HCT116 (cell line): ENCODE results near the gene OLFML1.

Source experiments
- CTCF ChIP-seq, 3 experiments: fragments of 200-600 bp in 1 of 3; sonication (generic) in 1 of 3; IDR thresholded peaks in 2 of 3; conservative IDR thresholded peaks in 1 of 3; 2 replicates each; pipeline ENCODE4 v1.5.1; 2012 to 2017; ENCODE audit warnings: low read depth in 2 of 3, low read length in 2 of 3, antibody characterized with exemption in 1 of 3, borderline replicate concordance in 1 of 3, control low read depth in 1 of 3, mild to moderate bottlenecking in 1 of 3, mixed read lengths in 1 of 3, mixed run types in 1 of 3, moderate library complexity in 1 of 3; ENCODE audit not compliant: insufficient read depth in 1 of 3
- POLR2AphosphoS5 ChIP-seq: IDR thresholded peaks from 2 replicates; pipeline ENCODE4 v1.6.1; 2011; ENCODE audit warnings: mild to moderate bottlenecking, low read depth, low read length, moderate library complexity
- ZFX ChIP-seq: fragments of 450-650 bp; IDR thresholded peaks from 2 replicates; pipeline ENCODE4 v1.6.1; 2017

- TF ChIP-seq CTCF (IDR thresholded peaks at IDR 0.05 in 2 of 3, conservative IDR thresholded peaks at IDR 0.05 in 1 of 3; ENCODE audit: borderline replicate concordance in 1 of 3, insufficient read depth in 1 of 3, low read depth in 2 of 3, low read length in 2 of 3), result no peak
- no peak for TF ChIP-seq ZFX
- TF ChIP-seq POLR2AphosphoS5, result no peak
These were observed 41.0 kb upstream of the OLFML1 start for GRCh38 chr11:7444091-7444981.
